Motor neuron (in vitro differentiated cells): ENCODE measurements around the gene TNFAIP8L2. TPM values are rescaled to one million over a fixed set of nuclear protein-coding genes. Genes with fewer than 3 reads are reported as not detected.

Experiments used
- ATAC-seq, 8 experiments: fragments of 200-7000 bp; cut with Tn5 transposase; replicated peaks in 6 of 8; 2 replicates each; pipeline ENCODE4 v1.8.0; 2021; ENCODE audit warnings: mild to moderate bottlenecking in 8 of 8, moderate library complexity in 8 of 8
- H3K27ac ChIP-seq, 2 donors: fragments of 250-450 bp; sonication (Bioruptor Pico); 2 replicates each; pipeline ENCODE4 v1.9.0; 2021; ENCODE audit warnings: antibody characterized with exemption in 2 of 2, mild to moderate bottlenecking in 2 of 2, moderate library complexity in 1 of 2
- H3K4me1 ChIP-seq, 2 donors: fragments of 250-450 bp; sonication (Bioruptor Pico); replicated peaks in 1 of 2; 2 replicates each; pipeline ENCODE4 v1.6.1; 2021; ENCODE audit warnings: antibody characterized with exemption in 2 of 2, mild to moderate bottlenecking in 2 of 2, moderate library complexity in 1 of 2
- H3K4me3 ChIP-seq, 5 donors: fragments of 250-450 bp; sonication (Bioruptor Pico); 2 replicates each; pipeline ENCODE4 v1.9.0; 2021; ENCODE audit warnings: antibody characterized with exemption in 5 of 5, mild to moderate bottlenecking in 5 of 5, moderate library complexity in 4 of 5
- WGBS, 10 experiments: fragments of 450-650 bp; shearing (Covaris generic); methylation state at CpG; one replicate each; pipeline ENCODE4 v1.0.0; 2022; 5-methylcytosine and 5-hydroxymethylcytosine counted together
- in situ Hi-C, 9 experiments: fragments of 400-800 bp; cut with MboI; loops; one replicate each; pipeline ENCODE4 v1.15.0; 2021; ENCODE audit warnings: low sequenced_read_pairs in 9 of 9, low pct_unique_long_range_greater_than_20kb in 2 of 9; ENCODE audit not compliant: unreplicated experiment in 9 of 9
- total RNA-seq, 8 experiments: library from RNA; unstranded; fragments of 300-600 nt; gene quantifications; 2 replicates each; pipeline versions ENCODE4 v1.2.3 to v1.2.4, GENCODE V29; 2022

The TNFAIP8L2 gene
- total RNA-seq: 1 to 10 TPM in 3 of 8 experiments, under 1 TPM in 5; 0.25 to 1.6 (median 0.55) TPM

DNA sequence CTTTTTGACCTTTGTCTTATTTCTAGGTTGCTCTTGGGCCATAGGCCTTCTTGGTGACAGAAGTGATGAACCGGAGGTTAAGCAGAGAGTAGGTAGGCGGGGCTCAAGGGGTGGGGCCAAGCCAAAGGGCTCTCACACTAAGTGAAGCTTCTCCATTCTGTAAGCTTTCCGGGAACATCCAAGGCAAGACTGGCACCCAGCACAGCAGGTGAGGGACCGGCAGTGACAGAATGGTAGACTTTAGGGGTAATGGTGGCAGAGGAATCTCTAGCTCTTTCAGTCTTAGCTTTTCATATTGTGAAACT is at the start of gene TNFAIP8L2:
TSS of gene TNFAIP8L2 (plus strand) at position 135 of the 305 bp plus-strand sequence. CDS start 2,049 bp downstream, outside the sequence.
- in situ Hi-C loops: loop anchor here in 1 of 9 experiments (25.0 kb wide), 1 partner anchor 94 kb away; the partner anchor contains the start of genes CDC42SE1, GABPB2 and MLLT11
- H3K27ac ChIP-seq: no peak within 1 kb of the TSS

DNA sequence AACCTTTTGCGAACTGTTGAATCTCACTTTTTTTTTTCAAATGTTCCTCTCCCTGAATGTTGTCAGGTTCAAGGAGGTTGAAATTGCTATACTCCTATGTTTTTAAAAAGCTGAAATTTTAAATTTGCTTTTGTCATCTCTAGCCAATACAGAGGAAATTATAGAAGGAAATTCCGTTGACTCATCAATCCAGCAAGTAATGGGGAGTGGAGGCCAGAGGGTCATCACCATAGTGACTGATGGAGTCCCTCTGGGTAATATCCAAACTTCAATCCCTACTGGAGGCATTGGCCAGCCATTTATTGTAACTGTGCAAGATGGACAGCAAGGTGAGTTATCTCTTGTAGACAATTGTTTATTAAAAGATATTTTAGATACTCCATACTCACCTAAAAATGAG is 49.6 kb upstream of the TNFAIP8L2 start:
- ATAC-seq: peak in 6 of 8 experiments; percentile 38 to 84 (median 82)
- in situ Hi-C loops: no loop called here
- WGBS, 10 experiments: 38 to 100% (median 50%) methylated on average over 1 to 2 of the region's 2 CpGs

More for the DNA sequence above, at the start of gene TNFAIP8L2:
- Histone ChIP-seq H3K4me3 (no peak within 1 kb of the TSS), H3K4me1 (peaks cover 2 to 5% of the 10 kb centered on the region in 2 donors)
- WGBS, 10 experiments: 0 to 83% (median 63%) methylated on average over 1 to 3 of the region's 4 CpGs; no CpG with 5 or more reads in 3 of the 10 experiments
- peak; percentile 10 to 69 (median 36) for ATAC-seq

DNA sequence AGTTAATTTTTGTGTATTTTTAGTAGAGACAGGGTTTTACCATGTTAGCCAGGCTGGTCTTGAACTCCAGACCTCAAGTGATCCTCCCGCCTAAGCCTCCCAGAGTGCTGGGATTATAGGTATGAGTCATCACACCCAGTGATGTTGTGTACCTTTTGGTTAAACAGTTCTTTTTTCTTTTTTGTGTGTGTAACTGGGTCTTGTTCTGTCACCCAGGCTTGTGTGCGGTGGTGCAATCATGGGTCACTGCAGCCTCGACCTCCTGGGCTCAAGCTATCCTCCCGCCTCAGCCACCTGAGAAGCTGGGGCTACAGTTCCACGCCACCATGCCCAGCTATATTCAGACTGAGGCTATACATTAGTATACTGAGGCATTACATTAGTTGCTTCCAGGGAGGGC is 48.1 kb upstream of the TNFAIP8L2 start:
- in situ Hi-C loops: no loop called here
- Histone ChIP-seq H3K4me1 (peaks cover 14 to 16% of the 10 kb centered on the region in 2 donors), H3K27ac (no peak overlapping the region), H3K4me3 (no peak overlapping the region)
- 80 to 100% (median 91%) methylated on average over 1 to 5 of the region's 5 CpGs; no CpG with 5 or more reads in 2 of the 10 experiments for WGBS, 10 experiments
- ATAC-seq: no peak

More for the DNA sequence above, 49.6 kb upstream of the TNFAIP8L2 start:
- no peak overlapping the region for H3K27ac ChIP-seq
- H3K4me3 ChIP-seq: no peak overlapping the region
- H3K4me1 ChIP-seq: peaks cover 14 to 16% of the 10 kb centered on the region in 2 donors

DNA sequence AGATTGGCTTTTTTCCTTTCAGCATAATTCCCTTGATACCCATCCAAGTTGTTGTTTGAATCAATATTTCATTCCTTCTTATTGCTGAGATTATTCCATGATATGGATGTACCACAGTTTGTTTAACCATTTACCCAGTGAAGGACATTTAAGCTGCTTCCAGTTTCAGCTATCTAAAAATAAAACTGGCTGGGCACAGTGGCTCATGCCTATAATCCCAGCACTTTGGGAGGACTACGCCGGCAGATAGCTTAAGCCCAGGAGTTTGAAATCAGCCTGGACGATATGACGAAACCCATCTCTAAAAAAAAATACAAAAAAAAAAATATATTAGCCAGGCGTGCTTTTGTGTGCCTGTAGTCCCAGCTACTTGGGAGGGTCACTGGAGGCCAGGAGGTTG is 42.6 kb upstream of the TNFAIP8L2 start:
- Histone ChIP-seq H3K4me3 (no peak overlapping the region), H3K27ac (no peak overlapping the region), H3K4me1 (no peaks in the 10 kb centered on the region)
- in situ Hi-C loops: no loop called here
- no peak for ATAC-seq
- WGBS, 10 experiments: 92 to 100% (median 97%) methylated on average over 3 to 5 of the region's 5 CpGs; no CpG with 5 or more reads in 2 of the 10 experiments

DNA sequence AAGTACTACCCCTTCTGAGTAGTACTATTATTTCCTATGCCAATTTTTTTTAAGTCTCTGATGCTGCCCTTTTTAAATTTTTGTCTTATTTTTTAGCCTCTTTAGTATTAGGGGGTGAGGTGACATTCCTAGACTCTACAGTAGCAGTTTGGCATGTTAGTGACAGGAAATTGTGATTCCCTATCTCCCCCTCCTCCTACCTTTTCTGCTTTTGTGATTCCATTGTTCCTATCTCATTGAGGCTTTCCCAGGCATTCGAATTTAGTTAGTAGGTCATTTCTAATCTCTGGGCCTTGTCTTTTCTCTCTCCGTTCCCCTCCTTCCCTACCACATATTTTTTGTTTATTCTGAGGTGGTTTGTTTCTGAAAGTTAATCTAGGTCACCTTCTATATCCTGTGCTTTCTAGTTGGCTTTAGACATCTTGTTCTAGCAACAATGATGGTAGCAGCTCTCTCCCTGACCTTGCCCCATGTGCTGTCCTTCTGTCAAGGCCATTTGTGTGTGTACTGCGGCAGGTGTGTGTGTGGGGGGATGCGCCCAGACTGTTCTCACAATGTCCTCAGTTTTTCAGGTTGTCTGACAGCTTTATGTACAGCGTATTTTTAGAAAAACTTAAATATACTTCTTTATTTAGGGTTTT is 31.6 kb upstream of the TNFAIP8L2 start:
- H3K4me3 ChIP-seq: no peak overlapping the region
- WGBS, 10 experiments: 0 to 100% (median 73%) methylated on average over 1 to 5 of the region's 5 CpGs

DNA sequence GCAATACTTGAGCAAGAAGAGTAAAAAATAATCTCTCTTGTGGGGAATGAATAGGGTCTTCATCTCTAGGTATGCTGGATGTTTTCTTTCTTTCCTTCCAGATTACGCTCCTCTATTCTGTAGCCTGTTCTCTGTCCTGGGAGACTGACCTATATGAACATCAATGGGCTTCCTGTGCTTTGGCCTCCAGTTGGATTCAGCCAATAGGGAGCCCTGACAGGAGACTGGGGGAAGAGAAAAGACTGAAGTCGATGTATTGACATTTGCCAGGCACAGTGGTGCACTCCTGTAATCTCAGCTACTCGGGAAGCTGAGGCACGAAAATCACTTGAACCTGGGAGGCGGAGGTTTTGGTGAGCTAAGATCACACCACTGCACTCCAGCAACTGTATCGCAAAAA is 27.6 kb upstream of the TNFAIP8L2 start:
- H3K4me3 ChIP-seq: no peak overlapping the region
- ATAC-seq: no peak
- in situ Hi-C loops: no loop called here
- no peak overlapping the region for H3K27ac ChIP-seq
- peaks cover 8 to 15% of the 10 kb centered on the region in 2 donors for H3K4me1 ChIP-seq
- 29 to 96% (median 75%) methylated on average over 1 to 6 of the region's 6 CpGs; no CpG with 5 or more reads in 1 of the 10 experiments for WGBS, 10 experiments

More for the DNA sequence above, 31.6 kb upstream of the TNFAIP8L2 start:
- in situ Hi-C loops: no loop called here
- Histone ChIP-seq H3K4me1 (no peaks in the 10 kb centered on the region), H3K27ac (no peak overlapping the region)
- ATAC-seq: no peak

DNA sequence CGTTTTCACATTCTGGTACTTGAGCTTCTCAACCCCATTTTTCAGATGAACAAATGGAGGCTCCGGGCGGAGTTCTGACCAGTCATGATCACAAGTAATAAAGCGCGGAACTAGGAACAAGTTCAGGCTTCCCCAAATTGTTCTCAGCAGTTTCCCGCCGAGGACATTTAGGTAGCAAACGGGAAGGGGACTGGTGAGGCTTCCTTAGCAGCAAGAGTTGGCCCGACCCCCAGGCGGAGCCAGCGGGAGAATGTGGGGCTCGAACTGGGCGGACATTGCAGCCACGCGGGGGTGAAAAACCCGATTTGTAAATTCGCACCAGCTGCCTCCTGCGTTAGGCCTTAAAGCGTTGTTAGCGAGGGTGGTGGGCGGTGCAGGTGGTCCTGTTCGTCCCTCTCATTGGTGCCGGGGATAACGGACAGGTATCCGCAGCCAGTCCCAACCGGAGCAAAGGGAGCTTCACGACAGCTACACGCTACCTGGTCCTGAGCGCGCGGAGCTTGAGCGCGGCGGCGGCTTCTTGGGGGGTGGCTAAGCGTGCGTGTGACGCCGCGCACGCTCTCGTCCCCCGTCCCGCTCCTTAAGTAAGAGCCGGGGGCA is 25.4 kb upstream of the TNFAIP8L2 start:
- Histone ChIP-seq H3K4me1 (peaks cover 8 to 15% of the 10 kb centered on the region in 2 donors), H3K27ac (no peak overlapping the region), H3K4me3 (peak overlapping the region; percentile 11 to 28 (median 22))
- ATAC-seq: peak; percentile 83 to 99 (median 96)
- 0 to 100% (median 37%) methylated on average over 1 to 37 of the region's 45 CpGs for WGBS, 10 experiments
- in situ Hi-C loops: no loop called here

DNA sequence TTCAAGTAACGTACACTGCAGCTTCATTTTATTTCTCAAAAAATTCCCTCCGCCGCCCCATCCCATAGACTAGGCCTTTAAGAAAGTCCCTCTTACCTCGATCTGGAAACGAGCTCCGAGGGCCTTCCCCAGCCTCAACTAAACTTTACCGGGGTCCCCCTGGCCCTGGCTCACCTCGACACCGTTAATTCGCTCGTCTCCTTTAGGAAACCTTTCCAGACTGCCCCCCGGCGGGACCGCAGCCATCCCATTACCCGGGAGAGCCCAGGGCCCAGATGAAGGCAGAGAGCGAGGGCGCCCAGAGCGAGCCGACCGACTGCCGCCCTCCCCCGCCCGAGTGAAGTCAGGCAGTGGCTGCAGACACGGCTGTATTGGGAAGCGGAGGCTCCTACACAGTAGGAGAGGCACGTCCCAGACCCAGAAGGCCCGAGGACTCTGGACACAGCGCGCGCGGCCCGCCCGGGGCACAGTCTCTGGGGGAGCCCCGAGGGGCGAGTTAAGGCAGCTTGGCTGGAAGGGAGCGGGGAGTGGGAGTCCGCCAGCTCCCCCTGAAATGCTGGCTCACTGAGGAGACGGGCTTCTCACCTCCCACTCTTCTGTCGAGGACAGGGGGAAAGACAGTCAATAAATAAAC is 24.6 kb upstream of the TNFAIP8L2 start:
- peaks cover 8 to 15% of the 10 kb centered on the region in 2 donors for H3K4me1 ChIP-seq
- ATAC-seq: peak in 7 of 8 experiments; percentile 3 to 62 (median 53)
- H3K27ac ChIP-seq: no peak overlapping the region
- H3K4me3 ChIP-seq: peak overlapping the region; percentile 11 to 28 (median 22)
- 10 to 83% (median 27%) methylated on average over 3 to 13 of the region's 39 CpGs; no CpG with 5 or more reads in 1 of the 10 experiments for WGBS, 10 experiments
- in situ Hi-C loops: no loop called here

DNA sequence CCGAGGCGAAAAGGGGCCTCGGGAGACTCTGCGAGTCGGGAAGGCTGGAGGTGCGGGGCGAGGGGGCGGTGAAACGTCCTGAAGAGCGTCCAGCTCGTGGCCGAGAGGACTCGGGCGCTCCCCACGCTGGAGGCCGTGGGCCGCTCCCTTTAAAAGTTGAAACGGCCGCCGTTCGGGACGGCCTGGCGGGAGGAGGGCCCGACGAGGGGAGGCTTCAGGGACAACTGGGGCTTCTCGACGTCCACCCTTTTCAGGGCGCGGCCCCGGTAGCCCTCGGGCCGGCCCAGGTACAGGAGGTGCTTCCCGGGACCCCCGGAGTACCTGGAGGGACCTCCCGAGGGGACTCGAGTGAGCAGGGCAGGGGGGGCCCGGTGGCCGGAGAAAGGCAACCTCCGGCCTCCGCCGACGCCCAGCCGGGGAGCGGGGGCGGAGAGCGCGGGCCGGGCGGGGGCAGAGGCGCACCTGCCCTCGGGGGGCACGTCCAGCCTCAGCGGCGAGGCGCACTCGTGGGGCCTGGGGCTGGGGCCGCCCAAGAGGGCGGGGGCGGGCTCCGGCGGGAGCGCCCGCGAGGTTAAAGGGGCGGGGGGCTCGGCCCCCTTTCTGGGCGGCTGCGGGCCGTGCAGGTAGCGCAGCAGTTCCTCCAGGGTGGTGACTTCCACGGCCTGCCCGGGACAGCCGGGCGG is 24.0 kb upstream of the TNFAIP8L2 start:
- in situ Hi-C loops: no loop called here
- 60 to 90% (median 77%) methylated on average over 1 to 22 of the region's 74 CpGs; no CpG with 5 or more reads in 6 of the 10 experiments for whole genome bisulfite sequencing, 10 experiments
- Histone ChIP-seq H3K4me3 (no peak overlapping the region), H3K4me1 (peaks cover 8 to 15% of the 10 kb centered on the region in 2 donors), H3K27ac (no peak overlapping the region)
- no peak for ATAC-seq

DNA sequence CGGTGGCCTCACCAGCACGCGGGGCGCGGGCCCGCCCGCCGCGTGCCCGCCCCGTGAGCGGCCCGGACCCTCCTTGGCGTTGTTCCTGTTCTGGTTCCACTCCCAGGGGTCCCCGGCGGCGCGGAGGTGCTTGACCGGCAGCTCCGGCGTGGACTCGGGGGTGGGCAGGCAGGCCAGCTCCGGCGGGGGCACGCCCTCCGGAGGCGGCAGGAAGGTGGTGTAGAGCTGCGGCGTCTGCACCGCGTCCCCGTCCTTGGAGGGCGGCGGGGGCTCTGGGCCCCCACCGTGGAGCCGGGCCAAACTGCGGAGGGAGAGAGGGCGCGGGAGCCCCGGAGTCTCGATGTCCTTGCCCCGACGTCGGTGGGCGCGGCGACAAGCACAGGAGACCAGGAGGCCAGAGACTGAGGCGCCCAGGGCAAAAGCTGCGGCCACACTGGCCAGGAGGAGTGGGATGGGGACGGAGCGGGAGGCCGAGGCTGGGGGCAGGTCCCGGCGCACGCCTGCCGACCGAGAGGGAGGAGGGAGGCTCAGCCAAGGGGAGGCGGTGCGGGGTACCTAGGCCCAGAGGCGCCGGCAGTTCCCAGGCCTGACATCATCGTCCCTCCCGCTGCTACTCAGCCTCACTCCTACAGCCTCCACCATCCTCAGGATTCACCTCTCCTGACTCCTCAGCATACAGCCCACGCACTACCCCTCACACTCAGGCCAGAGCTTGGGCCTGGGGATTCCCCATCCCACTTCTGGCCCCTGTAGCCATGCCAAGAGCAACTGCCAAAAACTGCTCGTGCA is 23.2 kb upstream of the TNFAIP8L2 start:
- 73 to 86% methylated on average over 4 of the region's 65 CpGs; no CpG with 5 or more reads in 8 of the 10 experiments for WGBS, 10 experiments
- peak in 1 of 8 experiments; percentile 13 for ATAC-seq
- no peak overlapping the region for H3K27ac ChIP-seq
- no peak overlapping the region for H3K4me3 ChIP-seq
- in situ Hi-C loops: no loop called here
- peaks cover 8 to 15% of the 10 kb centered on the region in 2 donors for H3K4me1 ChIP-seq

DNA sequence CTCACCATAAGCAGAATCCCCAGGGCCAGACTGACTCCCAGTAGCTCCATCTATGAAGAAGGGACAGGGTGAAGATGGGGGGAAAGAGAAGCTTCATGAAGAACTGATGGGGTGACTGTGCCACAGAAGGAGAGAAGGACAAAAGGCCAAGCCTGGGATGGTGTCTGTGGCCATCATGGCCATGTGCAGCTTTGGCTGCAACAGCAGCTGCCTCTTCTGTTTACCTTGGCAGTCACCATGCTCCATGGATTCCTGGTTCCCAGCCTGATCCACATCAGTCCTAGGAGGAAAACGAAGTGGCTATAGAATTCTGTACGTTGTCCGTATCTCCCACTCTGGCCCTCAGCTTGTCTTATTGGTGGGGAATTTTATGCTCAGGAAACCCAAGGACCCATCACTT is 22.1 kb upstream of the TNFAIP8L2 start:
- Histone ChIP-seq H3K27ac (no peak overlapping the region), H3K4me3 (no peak overlapping the region), H3K4me1 (peaks cover 8 to 15% of the 10 kb centered on the region in 2 donors)
- WGBS, 10 experiments: 40 to 100% (median 92%) methylated on average over 1 to 3 of the region's 3 CpGs; no CpG with 5 or more reads in 2 of the 10 experiments
- in situ Hi-C loops: no loop called here
- no peak for ATAC-seq

DNA sequence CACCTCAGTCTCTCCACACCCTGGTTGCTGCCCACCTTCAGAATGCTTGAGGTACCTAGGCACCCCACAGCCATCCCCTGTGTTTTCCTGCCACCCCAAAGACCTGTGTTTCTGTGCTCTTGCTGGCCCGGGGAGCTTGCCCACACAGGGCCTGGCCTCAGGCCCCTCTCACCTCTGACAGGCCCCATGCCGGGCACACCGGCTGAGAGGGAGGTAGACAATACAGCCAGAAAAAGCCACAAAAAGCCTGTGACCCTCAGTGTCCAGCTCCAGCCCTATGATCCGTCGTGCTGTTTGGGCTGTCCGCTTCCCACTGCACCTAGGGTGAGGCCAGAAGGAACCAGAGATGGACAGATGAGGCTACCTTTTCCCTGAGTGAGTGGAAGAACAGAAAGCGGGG is 21.5 kb upstream of the TNFAIP8L2 start:
- H3K4me1 ChIP-seq: peaks cover 8 to 15% of the 10 kb centered on the region in 2 donors
- WGBS, 10 experiments: 80 to 100% (median 89%) methylated on average over 1 to 6 of the region's 7 CpGs; no CpG with 5 or more reads in 7 of the 10 experiments
- no peak for ATAC-seq
- H3K4me3 ChIP-seq: no peak overlapping the region
- no peak overlapping the region for H3K27ac ChIP-seq
- in situ Hi-C loops: no loop called here
